Superior temporal gyrus (tissue), 1 donor: Measurements from ENCODE around the gene ABL1.

Source experiments
- DNase-seq: peaks from one replicate; pipeline ENCODE4 v3.0.0-alpha.2; 2016; ENCODE audit errors: extremely low spot score

ABL1 gene

DNA sequence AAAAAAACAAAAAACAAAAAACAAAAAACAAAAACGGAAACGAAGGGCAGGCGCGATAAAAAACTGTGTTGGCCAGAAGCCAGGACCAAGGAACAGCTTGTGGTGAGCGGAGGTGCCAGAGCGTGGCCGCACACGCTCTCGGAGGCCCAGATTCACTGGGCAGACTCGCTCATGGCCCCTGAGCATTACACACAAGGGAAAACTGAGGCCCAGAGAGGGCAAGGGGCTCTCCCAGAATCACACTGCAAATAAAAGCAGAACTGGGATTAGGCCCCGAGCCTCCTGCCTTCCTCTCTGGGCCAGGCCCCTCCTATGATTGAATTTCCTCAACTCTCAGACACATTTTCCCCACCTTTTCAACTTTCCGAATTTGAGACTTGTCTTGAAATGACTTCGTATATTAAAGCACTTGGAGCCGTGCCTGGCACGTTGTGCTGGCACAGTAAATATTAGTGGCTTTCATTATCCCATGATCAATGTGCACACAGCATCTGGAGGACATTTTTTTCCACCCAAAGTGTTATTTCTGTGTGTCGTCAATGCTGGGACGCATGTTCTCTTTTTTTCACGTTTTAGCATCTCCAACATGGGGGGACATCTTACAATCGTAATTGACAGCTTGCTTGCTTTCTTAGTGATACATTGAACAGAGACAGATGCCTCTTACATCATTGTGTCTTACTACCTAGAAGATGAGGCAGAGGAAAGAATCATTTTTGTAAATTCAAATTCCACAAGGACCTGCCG, 96.6 kb downstream of the ABL1 start:
- no peak for DNase-seq

GRCh38 chr9:130932255-130933079, 97.4 kb downstream of the ABL1 start:
- no peak for DNase-seq

DNA sequence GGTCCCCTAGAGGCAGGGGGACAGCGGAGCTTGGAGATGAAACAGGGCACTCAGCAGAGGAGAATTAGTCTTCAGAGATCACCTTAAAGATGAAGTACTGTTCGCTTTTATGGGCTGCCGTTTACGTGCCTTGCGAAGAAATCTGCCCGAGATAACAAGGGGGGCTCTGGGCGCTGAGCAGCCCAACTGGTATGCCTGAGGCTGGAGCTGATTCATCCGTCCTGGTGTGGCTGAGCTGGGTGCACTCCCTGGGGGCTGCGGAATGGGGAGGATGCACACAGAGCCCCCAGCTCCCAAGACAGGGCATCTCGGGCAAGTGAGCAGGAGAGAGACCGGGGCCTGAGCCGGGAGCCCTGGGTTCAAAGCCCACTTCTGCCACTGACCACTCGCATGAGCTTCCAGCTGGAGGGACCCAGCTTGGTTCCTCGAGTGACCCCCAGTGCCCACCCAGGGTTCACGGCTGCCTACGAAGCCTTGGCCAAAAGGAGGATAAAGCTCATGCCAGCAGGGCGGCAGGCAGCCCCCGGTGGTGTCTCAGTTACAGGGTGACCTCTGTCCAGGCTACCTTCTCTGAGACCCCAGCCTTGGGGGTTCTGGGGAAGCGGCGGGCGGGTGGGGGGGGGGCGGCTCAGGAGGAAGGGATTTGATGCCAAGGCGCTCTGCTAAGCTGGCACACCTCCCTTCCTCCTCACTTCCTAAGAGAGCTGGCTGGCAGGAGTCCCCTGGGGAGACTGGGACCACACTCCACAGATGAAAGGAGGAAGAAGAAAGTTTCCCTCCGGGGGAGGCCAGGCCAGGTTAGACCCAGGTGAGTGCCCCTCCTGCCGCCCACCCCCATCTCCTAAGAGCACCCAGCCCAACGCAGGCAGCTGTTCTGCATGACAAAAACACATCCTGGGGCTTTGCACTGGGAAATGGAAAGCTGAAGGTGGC, 98.3 kb downstream of the ABL1 start:
- DNase-seq: no peak

- no peak for DNase-seq
These were observed 99.2 kb downstream of the ABL1 start for GRCh38 chr9:130934246-130934645.

GRCh38 chr9:130934702-130935647, 99.9 kb downstream of the ABL1 start:
- no peak for DNase-seq

DNA sequence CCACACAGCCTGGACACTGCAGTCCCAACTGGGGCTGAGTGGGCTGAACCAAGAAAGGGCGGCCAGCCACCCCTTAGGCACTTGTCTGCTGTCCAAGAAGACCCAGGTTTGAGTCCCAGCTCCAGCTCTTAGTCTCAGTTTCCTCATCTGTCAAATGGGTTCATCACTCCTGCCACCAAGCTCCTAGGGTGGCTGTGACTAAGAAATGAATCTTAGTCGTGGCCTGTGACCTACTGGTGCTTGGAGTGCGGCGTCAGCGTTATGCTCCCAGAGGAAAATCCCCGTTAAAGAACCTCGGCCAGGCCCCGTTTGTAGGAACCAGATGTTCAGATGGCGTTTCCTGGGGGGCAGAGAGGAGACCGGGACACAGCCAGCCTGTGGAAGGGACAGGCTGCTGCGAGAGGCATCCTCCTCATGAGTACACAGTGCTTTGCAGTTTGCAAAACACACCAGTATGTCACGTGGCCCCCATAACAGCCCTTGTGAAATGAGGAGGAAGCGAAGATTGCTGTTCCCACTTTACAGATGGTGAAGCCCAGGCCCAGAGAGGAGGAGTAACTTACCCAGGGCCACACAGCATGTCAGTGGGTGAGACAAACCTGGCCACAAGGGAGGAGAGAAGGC, 100.7 kb downstream of the ABL1 start:
- no peak for DNase-seq

DNA sequence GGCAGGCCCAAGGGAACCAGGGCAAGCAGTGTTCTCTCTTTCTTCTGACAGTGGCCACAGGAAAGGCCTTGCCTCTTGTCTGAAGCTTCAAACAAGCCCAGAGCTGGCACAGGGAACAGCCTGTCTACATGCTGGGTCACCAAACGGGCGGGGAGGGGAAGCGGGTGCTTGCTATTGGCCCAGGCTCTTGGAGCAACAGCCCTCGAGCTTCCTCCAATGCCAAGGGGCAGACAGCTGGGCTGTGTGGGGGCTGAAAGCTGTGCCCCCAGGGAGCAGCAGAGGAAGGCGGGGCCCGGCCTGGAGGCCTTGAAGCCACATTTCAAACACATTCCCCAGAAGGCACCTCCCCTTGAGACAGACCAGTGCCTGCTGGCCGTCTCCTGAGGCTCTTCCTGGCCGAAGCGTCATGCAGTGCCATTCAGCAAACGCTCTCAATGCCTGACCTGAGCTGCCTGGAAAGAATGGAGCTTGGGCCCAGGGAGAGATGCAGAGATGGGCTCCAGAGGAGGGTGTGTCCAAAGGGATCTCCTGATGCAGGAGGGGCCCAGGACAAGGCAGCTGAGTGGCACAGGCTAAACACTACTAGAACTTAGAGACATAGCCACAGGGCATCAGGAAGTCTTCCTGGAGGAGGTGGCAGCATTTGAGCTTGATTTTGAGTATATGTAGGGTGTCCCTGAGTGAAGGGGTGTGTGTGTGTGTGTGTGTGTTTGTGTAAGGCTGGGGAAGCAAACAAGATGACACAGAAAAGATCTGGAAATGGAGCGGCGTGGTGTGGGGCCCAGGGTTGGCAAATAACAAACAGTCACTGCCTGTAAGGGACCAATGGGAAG, 101.4 kb downstream of the ABL1 start:
- DNase-seq: no peak
